HG02852 (cell line): ENCODE measurements around the gene IMP4.

Experiments
- ATAC-seq: cut with Tn5 transposase; IDR thresholded peaks from one replicate; pipeline ENCODE4 v1.9.1; 2021; ENCODE audit warnings: mild to moderate bottlenecking, moderate library complexity; ENCODE audit not compliant: unreplicated experiment

IMP4 gene

DNA sequence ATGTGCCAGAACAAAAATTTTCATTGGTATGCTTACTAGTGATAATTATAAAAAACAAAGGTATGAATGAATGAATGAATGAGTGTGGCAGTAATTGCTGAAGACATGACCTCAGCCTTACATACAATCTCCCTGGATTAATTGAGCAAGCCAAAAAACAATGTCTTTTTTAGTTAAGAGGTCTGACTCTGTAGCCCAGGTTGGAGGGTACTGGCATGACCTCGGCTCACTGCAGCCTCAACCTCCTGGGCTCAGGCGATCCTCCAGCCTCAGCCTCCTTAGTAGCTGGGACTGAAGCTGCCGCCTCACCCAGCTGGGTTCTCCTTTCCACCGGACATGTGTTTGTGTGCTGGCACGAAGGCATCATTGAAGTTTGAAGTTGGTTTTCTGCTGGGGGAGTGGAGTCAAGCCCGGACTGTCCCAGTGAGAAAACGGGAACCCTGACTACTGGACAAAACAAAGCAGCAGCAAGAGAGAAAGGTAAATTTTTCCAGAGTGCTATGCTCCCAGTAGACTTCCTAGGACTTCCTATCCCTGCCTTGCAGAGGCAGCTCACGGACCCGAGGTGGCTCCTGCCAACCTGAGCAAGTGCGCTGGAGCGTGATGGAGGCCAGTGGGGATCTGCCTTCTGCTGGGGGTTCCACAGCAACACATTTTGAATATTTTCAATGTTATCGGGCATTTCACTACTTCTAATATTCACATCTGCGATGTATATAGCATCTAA is 6.4 kb upstream of the IMP4 start:
- ATAC-seq: no peak

DNA sequence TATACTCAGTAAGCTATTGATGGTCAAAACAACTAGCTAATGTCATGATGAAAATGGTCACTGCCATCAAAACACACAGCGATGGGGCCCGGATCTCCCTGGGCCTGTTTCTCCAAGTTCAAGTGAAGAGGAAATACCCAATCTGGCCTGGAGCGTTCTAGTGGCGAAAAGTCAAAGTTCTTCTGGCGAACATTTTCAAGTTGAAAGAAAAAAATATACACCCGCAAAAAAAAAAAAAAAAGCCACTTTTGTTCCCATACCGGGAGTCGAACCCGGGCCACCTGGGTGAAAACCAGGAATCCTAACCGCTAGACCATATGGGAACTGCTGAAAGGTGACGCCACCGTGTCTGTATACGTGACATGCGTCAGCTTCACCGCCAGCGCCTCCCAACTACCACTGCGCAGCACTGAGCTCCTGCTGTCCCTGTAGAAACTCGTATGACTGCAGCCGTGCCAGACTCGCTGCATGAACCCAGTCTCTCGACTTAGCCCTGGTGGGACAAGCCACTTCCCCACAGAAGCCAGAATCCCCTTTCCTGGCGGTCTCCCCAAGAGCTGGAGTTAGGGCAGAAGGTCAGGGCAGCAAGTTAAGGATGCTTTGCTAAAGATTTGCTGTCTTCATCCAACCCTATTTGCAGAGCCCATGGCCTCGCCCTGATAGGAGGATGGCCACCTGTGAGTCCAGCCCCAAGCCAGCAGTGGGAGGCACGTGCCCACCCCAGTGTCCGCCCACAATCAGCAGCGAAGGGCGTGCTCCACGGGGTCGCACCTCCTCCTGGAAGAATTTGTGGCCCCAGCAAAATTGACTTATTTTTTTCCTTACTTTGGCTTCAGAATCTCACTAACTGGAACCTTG is 5.6 kb upstream of the IMP4 start:
- no peak for ATAC-seq

DNA sequence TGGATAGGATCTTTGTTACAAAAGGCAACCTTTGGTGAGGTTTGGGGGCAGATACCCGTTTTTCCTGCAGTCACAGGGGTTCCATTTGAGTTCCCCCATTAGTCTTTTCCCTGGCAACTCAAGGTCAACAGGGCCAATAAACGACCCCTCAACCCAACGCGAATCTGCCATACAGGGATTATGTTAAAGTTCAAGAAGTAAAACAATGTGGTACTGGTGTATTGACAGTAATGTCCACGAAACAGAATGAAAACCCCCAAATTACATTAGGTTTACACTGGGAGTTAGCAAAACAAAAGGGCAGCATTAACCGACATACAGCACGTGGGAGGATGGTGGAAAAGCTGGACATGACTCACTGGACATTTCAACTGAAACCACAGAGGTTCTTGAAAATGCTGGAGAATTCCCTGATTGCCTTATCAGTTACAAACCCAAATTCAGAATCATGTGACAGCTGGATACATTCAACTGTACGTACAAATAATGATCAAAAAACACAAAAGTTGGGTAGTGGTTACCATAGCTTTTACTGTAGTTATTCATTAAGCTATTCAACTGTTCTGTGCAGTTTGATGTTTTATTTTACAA is 4.9 kb upstream of the IMP4 start:
- ATAC-seq: no peak

DNA sequence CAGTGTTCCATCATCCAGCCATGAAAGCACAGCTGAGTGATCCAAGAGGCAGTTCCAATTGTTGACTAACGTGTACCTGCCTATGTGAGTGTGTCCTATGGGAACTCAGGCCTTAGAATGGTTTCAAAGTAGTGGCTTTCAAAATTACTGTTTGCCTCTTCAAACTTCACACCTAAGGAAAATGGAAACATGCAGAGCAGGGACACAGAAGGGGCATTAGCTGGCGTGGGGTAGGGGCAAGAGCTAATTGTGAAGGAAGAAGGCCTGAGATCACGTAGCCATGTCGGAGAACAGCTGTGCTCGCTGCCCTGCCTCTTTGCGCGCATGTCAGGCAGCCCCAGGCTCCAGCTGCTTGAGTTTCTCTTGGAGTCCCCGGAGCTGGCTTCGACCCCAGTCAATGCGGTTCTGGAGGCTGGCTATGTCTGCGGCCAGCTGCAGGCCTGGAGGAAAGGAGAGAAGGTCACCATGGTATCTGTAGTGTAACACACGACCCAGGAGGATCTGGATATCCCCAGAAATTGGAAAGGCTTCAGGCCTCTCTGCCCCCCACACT is 3.8 kb upstream of the IMP4 start:
- no peak for ATAC-seq

DNA sequence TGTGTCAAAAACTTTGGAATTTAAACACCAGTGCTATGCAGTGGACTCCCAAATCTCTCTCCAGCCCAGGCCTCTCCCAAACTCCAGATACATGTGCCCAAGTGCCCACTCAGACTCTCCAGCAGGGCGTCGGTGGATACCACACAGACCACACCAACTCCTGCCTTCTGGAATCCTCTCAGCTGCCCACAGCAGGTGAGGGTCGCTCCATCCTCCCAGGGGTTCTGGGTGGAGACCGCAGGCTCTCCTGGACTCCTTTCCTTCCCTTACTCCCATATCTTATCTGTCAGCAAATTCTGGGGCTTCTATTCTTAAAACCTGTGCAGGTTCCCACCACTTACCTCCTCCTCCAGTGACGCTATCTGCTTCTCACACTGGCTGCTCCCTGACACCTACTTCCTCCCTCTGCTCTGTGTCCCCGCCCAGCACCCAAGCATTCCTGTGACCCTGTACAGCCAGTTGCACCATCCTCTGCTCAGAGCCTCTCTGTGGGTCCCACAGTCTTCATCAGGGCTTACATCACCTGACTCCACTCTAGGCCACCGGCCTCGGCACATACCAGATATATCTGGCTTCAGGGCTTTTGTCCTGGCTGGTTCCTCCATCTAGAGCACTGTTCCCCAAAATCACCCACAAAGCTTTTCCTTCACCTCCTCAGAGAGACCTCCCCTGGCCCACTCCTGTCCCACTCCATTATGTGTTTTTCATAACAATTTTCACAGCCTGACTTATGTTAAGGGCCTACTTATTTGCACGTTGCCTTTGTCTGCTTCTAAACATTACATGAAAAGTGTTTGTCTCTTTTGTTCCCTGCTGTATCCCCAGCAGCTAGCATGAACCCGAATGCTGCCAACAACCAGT is 2.6 kb upstream of the IMP4 start:
- ATAC-seq: no peak

DNA sequence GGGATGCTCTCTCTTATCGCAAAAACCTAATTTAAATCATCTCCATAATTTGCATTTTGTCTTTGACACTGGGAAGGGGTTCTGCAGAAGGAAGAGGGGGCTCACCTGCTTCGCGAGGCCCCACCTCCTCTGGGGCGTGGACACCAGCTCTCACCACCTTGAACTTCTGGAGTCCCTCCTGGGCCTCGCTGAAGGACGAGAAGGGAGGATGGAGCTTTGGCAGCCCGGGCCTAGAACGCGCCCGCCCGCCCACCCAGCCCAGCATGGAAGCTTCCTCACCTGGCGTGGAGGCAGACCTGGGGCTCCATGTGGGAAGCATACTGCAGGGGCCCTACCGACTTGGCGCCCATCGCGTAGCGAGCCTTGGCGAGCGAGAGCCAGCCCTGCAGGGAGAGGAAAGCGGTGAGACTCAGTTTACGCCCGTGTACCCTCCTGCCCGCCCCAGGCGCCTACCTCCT is 1.1 kb upstream of the IMP4 start:
- ATAC-seq: peak; percentile 5

DNA sequence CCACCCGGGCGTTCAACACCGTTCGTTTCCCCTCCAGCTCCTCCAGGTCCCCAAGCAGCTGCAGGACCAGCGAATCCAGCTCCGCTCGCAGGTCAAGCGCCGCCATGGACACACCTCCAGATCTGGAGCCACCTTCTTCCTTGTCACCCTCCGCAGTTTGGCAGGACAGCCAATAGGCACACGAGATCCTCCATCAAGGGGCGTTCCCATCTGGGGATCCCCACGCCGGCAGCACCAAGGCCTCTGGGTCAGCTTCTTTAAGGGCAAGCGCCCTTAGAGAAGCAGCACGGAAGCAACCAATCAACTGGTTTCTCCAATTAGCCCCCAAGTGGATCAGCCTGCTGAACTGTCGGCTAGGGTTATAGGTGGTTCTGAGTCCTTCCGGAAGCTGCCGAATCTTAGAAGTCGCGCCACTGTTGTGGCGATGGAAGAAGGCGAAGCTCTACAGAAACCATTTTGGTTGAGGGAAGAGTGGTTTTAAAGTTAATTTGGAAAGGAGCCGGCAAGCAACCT is 621 bp upstream of the IMP4 start:
- ATAC-seq: peak; percentile 72

DNA sequence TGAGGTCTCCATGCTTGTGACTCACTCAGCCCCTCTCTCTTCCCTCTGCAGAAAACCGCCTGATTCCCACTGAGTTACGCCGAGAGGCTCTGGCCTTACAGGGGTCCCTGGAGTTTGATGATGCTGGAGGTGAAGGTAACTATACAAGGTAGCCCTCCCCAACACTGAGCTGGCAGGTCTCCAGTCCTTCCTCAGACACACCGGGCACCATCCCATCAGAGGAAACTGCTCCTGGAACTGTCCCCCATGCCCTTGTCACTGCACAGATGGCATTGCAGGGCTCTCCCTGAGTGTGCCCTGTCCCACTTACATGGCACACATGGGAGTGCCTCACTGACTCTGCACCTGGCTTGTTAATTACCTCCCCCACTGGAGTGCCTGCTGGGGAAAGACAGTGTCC is 1.9 kb downstream of the IMP4 start:
- ATAC-seq: no peak

DNA sequence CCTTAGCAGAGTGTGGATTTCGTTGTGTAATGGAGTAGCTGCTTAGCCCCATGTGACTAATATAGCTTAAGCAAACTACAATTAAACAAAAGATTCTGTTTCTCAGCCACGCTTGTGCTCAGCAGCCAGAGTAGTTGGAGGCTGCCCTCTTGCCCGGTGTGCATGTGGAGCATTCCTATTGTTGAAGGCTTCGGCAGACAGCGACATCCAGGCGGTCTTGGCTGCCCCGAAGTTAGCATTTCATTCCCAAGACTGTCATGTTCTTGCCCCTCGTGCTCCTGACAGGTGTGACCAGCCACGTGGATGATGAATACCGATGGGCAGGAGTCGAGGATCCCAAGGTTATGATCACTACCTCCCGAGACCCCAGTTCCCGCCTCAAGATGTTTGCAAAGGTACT is 2.4 kb downstream of the IMP4 start:
- no peak for ATAC-seq

DNA sequence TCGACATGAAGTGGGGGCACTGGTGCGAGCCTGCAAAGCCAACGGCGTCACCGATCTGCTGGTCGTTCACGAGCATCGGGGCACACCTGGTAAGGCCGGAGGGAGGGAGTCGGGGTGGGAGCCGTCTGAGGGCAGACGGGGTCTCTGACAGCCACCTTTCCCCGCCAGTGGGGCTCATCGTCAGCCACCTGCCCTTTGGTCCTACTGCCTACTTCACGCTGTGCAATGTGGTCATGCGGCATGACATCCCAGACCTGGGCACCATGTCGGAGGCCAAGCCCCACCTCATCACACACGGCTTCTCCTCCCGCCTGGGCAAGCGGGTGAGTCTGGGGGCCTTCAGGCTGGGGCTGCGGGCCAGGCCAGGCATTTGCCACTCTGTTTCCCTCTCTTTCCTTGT is 2.9 kb downstream of the IMP4 start:
- no peak for ATAC-seq

DNA sequence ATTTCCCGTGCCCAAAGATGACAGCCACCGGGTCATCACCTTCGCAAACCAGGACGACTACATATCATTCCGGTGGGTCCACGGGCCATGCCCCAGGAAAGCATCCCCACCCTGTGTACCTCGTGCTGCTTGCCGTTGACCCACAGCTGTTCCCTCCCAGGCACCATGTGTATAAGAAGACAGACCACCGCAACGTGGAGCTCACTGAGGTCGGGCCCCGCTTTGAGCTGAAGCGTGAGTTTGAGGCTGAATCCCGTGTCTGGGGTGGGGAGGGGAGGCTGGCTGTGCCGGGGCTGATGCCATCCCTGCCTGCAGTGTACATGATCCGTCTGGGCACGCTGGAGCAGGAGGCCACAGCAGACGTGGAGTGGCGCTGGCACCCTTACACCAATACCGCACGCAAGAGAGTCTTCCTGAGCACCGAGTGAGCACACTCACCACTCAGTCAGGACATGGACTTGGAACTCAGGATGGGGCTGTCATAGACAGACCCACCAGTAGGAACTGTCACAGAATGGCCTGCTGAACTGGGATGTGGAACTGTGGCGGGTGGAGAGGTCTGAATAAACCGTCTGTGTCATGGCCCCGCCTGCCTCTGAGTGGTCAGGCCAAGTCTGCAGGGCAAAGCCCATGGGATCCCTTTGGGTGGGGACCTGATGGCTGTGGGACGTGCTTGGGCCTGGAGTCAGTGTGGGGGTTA is 3.5 kb downstream of the IMP4 start:
- ATAC-seq: no peak

DNA sequence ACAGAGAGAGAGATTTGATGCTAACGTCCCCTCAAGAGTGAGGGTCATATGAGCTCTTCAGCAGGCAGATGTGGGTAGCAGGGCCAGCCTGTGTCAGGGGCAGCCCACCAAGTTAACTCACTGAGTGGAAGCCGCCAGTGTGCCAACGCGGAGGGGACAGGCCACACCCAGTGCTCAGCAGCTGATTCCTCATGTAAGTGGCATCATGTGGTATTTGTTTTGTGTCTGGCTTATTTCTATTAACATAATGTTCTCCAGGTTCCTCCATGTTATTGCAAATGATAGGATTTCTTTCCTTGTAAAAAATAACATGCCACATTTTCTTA is 4.0 kb downstream of the IMP4 start:
- ATAC-seq: no peak

DNA sequence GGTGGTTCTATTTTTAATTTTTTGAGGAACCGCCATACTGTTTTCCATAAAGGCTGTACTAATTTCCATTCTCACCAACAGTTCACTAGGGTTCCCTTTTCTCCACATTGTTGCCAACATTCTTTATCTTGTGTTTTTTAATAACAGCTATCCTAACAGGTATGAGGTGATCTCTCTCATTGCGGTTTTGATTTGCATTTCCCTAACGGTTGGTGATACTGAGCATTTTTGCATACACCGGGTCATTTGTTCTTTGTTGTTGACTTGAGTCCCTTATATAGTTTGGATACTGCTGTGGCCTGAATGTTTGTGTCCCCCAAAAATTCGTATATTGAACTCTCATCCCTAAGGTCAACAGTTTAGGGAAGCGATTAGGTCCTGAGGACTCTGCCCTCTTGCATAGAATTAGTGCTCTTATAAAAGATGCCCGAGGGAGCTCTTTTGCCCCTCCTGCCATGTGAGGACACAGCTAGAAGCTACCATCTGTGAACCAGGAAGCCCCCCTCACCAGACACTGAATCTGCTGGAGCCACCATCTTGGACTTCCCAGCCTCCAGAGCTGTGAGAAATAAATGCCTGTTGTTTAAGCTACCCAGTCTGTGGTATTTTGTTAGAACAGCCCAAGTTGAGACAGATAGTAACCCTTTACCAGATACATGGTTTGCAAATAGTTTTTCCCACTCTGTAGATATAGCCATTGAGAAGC is 4.7 kb downstream of the IMP4 start:
- ATAC-seq: no peak

DNA sequence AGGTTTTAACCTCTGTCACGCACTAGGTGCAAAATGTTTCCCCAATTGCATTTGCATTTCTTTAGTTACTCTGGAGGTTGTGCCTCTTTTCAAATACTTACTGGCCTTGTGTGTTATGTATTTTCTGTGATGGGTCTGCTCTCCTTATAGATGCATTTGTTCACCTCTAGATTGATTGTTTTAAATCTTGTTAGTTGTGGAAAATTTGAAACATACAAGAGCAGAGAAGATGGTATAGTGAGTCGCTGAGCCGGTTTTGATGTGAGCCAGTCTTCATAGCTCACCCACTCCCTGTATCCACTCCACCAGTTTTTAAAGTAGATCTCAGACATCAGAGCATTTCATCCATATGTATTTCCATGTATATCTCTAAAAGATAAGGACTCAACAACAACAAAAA is 6.5 kb downstream of the IMP4 start:
- ATAC-seq: no peak

DNA sequence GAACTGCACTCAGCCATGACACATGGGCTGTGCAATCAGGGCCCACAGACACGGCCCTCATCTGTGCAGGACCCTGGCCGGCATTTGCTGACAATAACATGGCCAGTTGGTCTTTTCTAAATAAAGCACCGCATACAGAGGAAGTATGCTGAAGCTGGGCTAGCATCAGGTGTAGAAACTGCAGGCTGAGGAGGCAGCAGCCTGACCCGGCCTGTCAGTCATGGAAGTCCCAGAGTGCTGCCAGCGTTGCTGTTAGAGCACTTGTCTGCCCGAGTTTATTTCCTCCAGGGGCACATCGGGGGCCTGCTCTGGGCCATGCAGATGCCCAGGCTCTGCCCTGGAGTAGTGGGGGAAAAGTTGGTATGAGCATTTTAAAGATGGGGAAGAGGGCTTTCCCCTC is 9.0 kb downstream of the IMP4 start:
- ATAC-seq: no peak

DNA sequence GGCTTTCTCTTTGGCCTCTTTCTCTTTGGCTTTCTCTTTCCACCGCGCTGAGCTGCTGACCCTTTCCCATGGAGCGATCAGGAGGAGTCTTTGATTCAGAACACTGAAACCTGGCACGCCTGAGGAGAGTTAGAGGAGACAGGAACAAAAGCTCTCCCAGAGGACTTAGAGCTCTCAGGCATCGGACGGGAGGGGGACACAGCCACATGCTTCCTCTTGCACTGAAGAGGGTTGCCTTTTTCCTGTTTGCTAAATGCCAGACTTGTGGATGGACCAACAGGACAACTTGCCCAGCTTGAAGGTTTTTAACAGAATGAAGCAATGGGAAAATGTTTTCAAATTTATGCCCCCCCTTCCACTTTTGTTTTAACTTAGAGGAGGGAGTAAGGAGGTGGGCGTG is 9.5 kb downstream of the IMP4 start:
- no peak for ATAC-seq

DNA sequence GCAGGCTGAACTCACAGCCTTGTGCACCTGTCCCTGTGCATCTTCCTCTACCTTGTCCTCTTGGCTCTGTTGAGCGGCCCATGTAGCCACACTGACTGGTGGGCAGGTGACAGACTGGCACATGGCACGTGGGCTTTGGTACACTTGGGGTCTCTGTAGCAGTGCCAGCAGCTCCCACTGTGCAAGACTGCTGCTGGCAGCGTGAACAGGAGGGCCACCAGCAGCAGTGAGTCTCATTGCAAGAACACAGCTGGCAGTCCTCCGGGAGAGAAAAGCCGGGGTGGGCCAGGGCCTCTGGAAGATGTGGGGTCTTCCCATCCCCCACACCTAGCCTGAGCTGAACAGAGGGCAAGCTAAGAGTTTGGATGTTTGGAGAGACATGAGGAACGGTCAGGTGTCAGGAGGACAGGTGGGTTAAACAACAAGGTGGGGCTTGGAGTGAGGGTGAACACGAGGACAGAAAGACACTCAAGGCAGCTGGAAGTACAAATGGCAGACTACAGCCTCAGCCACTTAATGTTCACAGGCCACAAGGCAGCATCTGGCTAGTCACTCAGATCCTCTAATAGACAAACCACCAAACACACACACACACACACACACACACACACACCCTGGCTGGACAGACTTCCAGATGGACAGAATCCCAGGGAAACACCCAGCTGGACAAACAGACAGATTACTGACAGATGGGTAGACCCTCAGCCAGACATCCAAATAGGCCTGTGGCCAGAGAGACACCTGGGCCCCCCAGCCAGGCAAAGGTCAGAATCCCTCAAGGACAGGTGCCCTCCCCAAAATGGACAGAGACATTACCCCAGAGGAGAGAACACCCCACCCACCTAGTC is 10.8 kb downstream of the IMP4 start:
- no peak for ATAC-seq

DNA sequence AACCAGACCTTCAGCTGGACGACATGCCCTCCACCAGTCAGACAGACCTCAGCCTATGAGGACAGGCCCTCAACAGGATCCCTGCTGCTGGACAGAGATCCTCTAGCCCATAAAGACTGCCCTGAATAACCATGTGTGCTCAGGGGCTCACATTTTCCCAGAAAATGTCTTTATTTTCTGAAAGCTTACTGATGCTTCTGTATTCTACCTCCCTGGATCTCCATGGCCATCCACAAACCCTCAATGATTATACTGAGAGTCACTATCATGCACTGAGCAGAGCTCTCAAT is 11.4 kb downstream of the IMP4 start:
- no peak for ATAC-seq

DNA sequence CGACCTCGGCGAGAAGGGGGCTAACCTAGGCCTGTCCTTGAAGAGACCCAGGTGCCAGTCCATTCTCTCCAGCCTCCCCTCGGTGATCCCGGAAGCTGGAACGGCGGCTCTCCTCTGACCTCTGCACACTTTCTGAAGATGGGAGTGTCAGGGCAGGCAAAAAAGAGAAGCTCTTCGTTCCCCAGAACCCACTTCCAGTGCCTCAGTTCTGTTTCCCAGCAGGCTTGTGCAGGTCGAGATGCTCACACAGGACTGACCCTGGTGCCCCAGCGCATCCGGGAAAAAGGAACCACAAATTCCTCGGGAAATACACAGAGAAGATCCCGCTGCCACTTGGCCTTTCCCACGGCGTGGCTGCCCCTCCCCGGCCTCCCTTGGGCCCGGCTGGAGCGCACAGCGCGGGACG is 12.5 kb downstream of the IMP4 start:
- ATAC-seq: no peak
